Endothelial cell of umbilical vein (primary cell): ENCODE results near the gene TMEM170A. TPM values are rescaled to one million over a fixed set of nuclear protein-coding genes. Genes with fewer than 3 reads are reported as not detected.

Experiments
- BruUV-seq: library from RNA; stranded (reverse); fragments of 400-500 nt; replicated peaks from 2 replicates; lab custom pipeline; 2021; lab: Mats Ljungman, UMichigan
- CTCF ChIA-PET: fragments of 300-600, 350-600 bp; sonication (Branson Sonifier 250); formaldehyde crosslinking; loops from one replicate; lab custom pipeline; 2021; ENCODE audit warnings: antibody characterized with exemption, inconsistent platforms; lab: Charles Lee
- POLR2A ChIA-PET: fragments of 300-600, 350-600 bp; sonication (Branson Sonifier 250); formaldehyde crosslinking; loops from one replicate; lab custom pipeline; 2021; ENCODE audit warnings: antibody characterized with exemption, inconsistent platforms; lab: Charles Lee
- DNase-seq: peaks from one replicate; pipeline ENCODE4 v3.0.0-alpha.2; 2011; ENCODE audit warnings: low read depth, low spot score
- FAIRE-seq: peaks from 2 replicates; lab custom pipeline; 2011; peaks lifted over from hg19 to GRCh38; lab: Jason Lieb, UNC
- H2AFZ ChIP-seq: 2 replicates; pipeline ENCODE4 v1.6.0; 2012; ENCODE audit warnings: low read depth, low read length, control low read depth, inconsistent platforms
- H3K27ac ChIP-seq: 2 replicates; pipeline ENCODE4 v1.5.1; 2011; ENCODE audit warnings: low read depth, mild to moderate bottlenecking, control low read depth, low read length, moderate library complexity; ENCODE audit not compliant: insufficient read depth
- H3K27me3 ChIP-seq, 2 experiments: 2 replicates each; pipeline versions ENCODE4 v1.6.0 to v1.6.1; 2011; ENCODE audit warnings: low read length in 2 of 2, mixed read lengths in 1 of 2; ENCODE audit not compliant: control insufficient read depth in 2 of 2, insufficient read depth in 2 of 2
- H3K36me3 ChIP-seq, 2 experiments: 2 replicates in 1 of 2; 3 replicates in 1 of 2; pipeline ENCODE4 v1.5.1; 2011; ENCODE audit warnings: low read length in 2 of 2, mild to moderate bottlenecking in 1 of 2, moderate library complexity in 1 of 2; ENCODE audit not compliant: control insufficient read depth in 2 of 2, insufficient read depth in 2 of 2; ENCODE audit errors: extremely low read depth in 1 of 2
- H3K4me1 ChIP-seq: 3 replicates; pipeline ENCODE4 v1.5.1; 2011; ENCODE audit warnings: mild to moderate bottlenecking, low read length; ENCODE audit not compliant: control insufficient read depth, insufficient read depth; ENCODE audit errors: extremely low read depth
- H3K4me2 ChIP-seq: 2 replicates; pipeline ENCODE4 v1.6.1; 2011; ENCODE audit warnings: low read length, control low read depth, mixed read lengths; ENCODE audit not compliant: insufficient read depth
- H3K4me3 ChIP-seq, 3 experiments: fragments of 200-600 bp in 1 of 3; sonication (generic), shearing (Covaris generic) in 1 of 3; replicated peaks in 1 of 3; 2 replicates each; pipeline ENCODE4 v1.5.1; 2011 to 2016; ENCODE audit warnings: control low read depth in 3 of 3, low read length in 3 of 3, mild to moderate bottlenecking in 2 of 3, inconsistent platforms in 1 of 3, low read depth in 1 of 3, moderate library complexity in 1 of 3; ENCODE audit not compliant: insufficient read depth in 1 of 3
- H3K79me2 ChIP-seq: 2 replicates; pipeline ENCODE4 v1.6.0; 2012; ENCODE audit warnings: low read length, inconsistent platforms; ENCODE audit not compliant: control insufficient read depth, insufficient read depth
- H3K9ac ChIP-seq: replicated peaks from 2 replicates; pipeline ENCODE3; 2011; ENCODE audit warnings: low read length, control low read depth; ENCODE audit not compliant: insufficient read depth; ENCODE audit errors: extremely low read depth
- H3K9me1 ChIP-seq: replicated peaks from 3 replicates; pipeline ENCODE4 v1.6.0; 2011; ENCODE audit warnings: mild to moderate bottlenecking, low read length; ENCODE audit not compliant: control insufficient read depth, insufficient read depth; ENCODE audit errors: extremely low read depth
- H3K9me3 ChIP-seq: replicated peaks from 2 replicates; pipeline ENCODE4 v1.5.1; 2012; ENCODE audit warnings: low read length, inconsistent platforms; ENCODE audit not compliant: control insufficient read depth, insufficient read depth
- H4K20me1 ChIP-seq: replicated peaks from 2 replicates; pipeline ENCODE3; 2011; ENCODE audit warnings: mild to moderate bottlenecking, low read length; ENCODE audit not compliant: control insufficient read depth, insufficient read depth; ENCODE audit errors: extremely low read depth
- EZH2 ChIP-seq: IDR thresholded peaks from 2 replicates; pipeline ENCODE4 v1.6.1; 2012; ENCODE audit warnings: borderline replicate concordance, low read depth, mild to moderate bottlenecking, moderate library complexity, low read length, inconsistent platforms; ENCODE audit not compliant: severe bottlenecking
- FOS ChIP-seq: IDR thresholded peaks from 2 replicates; pipeline ENCODE4 v1.6.1; 2011; ENCODE audit warnings: mild to moderate bottlenecking, low read length, moderate library complexity, borderline replicate concordance; ENCODE audit not compliant: insufficient read depth
- GATA2 ChIP-seq: IDR thresholded peaks from 2 replicates; pipeline ENCODE4 v1.7.0; 2011; ENCODE audit warnings: low read depth, mild to moderate bottlenecking, moderate library complexity, mixed read lengths, low read length; ENCODE audit not compliant: insufficient read length, insufficient read depth
- JUN ChIP-seq: IDR thresholded peaks from 2 replicates; pipeline ENCODE4 v1.6.1; 2011; ENCODE audit warnings: borderline replicate concordance, low read depth; ENCODE audit not compliant: insufficient read length, insufficient read depth
- MYC ChIP-seq: IDR thresholded peaks from one replicate; pipeline ENCODE4 v1.6.1; 2011; ENCODE audit warnings: mild to moderate bottlenecking, low read depth, low read length
- POLR2A ChIP-seq: IDR thresholded peaks from 2 replicates; pipeline ENCODE4 v1.6.1; 2012; ENCODE audit warnings: low read depth, mild to moderate bottlenecking, control low read depth, low read length
- POLR2AphosphoS5 ChIP-seq: IDR thresholded peaks from 2 replicates; pipeline ENCODE4 v1.6.1; 2012; ENCODE audit warnings: low read depth, mild to moderate bottlenecking, control low read depth, low read length, moderate library complexity; ENCODE audit not compliant: insufficient read depth
- dilution Hi-C: fragments of 300-500 bp; cut with MboI; formaldehyde crosslinking; loops from one replicate; pipeline ENCODE4 v1.15.0; 2019; ENCODE audit warnings: low sequenced_read_pairs; ENCODE audit not compliant: extremely low pct_ligation_motif_present
- intact Hi-C: fragments of 100-400 bp; cut with micrococcal nuclease; formaldehyde crosslinking; loops from one replicate; pipeline ENCODE4 v1.10.0; 2022
- polyA plus RNA-seq, 4 experiments: library from polyadenylated mRNA; depleted of rRNA in 3 of 4; stranded (reverse) in 3 of 4; unstranded in 1 of 4; fragments of >200 nt; gene quantifications; 2 replicates each; pipeline versions ENCODE4 v1.2.1 to v1.2.3, GENCODE V29; 2011 to 2012; ENCODE audit warnings: missing spikeins in 1 of 4
- total RNA-seq: library from RNA; stranded (reverse); gene quantifications from 2 replicates; pipeline ENCODE4 v1.2.3, GENCODE V29; 2021
- TF ChIP-seq, protein P1 (sequence below): IDR thresholded peaks from 2 replicates; pipeline ENCODE4 v1.6.1; 2011; ENCODE audit not compliant: insufficient read depth, insufficient read length
- TF ChIP-seq, protein P2 (sequence below), 2 donors: IDR thresholded peaks; 1 replicate in 1 of 2; 2 replicates in 1 of 2; pipeline ENCODE4 v1.5.1; 2011; ENCODE audit warnings: low read length in 2 of 2, mild to moderate bottlenecking in 2 of 2, moderate library complexity in 2 of 2, control low read depth in 1 of 2, inconsistent platforms in 1 of 2, low read depth in 1 of 2; ENCODE audit not compliant: insufficient read depth in 1 of 2; ENCODE audit errors: extremely low read depth in 1 of 2

The TMEM170A gene
- total and polyA plus RNA-seq, 2 donors (not counting 3 experiments of a cell fraction or from before 2014, with no cell fraction given): 12.9 to 22.2 TPM

DNA sequence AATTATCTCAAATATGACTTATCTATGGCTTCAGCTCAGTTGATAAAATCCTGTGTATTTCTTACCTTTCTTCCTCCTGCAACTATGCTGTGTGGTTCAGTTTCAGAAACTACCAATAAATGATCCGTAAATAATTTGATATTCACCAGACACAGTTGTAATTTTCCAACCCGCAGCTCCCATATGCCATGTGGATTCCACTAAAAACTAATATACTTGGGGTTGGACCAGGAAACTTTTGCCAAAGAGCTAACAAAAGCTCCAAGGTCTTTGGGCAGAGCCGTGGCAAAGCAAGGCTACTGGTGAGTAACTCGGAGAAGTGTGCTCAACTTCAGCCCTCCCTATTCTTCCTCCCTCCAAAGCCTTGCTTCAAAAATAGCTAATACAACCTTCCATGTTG lies 33.1 kb upstream of the TMEM170A start:
- H3K9ac ChIP-seq: no peak overlapping the region
- POLR2A ChIA-PET: no interaction called here
- H3K4me1 ChIP-seq: peaks cover 7% of the 10 kb centered on the region
- CTCF ChIA-PET: interaction anchor here (0.8 to 1.6 kb wide), 7 partner anchors 11 to 126 kb away, joined by 3 read pairs; partner anchors contain the start of gene ADAT1
- TF ChIP-seq POLR2A (no peak), EZH2 (no peak), MYC (no peak), GATA2 (no peak)
- intact Hi-C loops: no loop called here
- no peaks in the 10 kb centered on the region for H3K9me3 ChIP-seq
- no peaks in the 10 kb centered on the region for H3K9me1 ChIP-seq
- peaks cover 5 to 8% of the 10 kb centered on the region in 2 experiments for H3K27me3 ChIP-seq
- no peak overlapping the region for H3K4me2 ChIP-seq
- no peak overlapping the region for H3K4me3 ChIP-seq
- dilution Hi-C loops: no loop called here
- H3K27ac ChIP-seq: no peak overlapping the region
- no peaks in the 10 kb centered on the region for H3K36me3 ChIP-seq
- no peak overlapping the region for H2AFZ ChIP-seq
- H4K20me1 ChIP-seq: no peaks in the 10 kb centered on the region
- H3K79me2 ChIP-seq: no peaks in the 10 kb centered on the region
- BruUV-seq: no TSS peak
- no peak for DNase-seq
- FAIRE-seq: no peak

DNA sequence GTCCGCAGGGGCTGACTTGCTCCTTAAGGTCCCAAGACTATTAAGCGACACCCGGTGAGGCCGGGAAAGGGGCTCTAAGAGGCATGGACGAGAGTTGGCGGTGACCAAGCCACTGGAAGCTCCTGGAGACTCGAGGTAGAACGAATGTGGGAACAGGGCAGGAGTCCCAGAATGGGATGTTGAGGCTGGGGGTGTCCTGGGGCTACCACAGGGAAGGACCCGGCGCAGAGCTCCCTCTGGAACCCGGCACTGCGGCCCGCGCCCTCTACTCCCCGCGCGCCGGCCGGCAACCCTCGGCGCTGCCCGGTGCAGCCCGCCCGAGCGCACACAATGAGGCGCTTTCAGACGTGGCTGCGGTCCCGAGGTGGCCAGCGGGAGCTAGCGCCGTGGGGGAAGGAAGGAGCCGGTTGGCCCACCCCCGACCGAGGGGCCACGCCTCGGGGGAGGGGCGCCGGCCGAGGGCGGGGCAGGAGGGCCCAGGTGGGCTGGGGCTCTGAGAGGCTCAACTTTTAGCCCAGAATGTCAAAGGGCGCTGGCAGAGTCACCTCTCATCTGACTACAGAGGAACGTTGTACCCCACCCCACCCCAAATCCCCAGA lies 30.7 kb upstream of the TMEM170A start, which contains the start of gene CHST6:
Gene CHST6, minus strand, starts transcription at position 366 of the 599 bp plus-strand sequence. CDS start 15,613 bp downstream, outside the sequence.
- peaks cover 5 to 8% of the 10 kb centered on the region in 2 experiments for H3K27me3 ChIP-seq
- no peak within 1 kb of the TSS for H3K27ac ChIP-seq
- H3K9me1 ChIP-seq: no peaks in the 10 kb centered on the region
- BruUV-seq: no TSS peak
- POLR2A ChIA-PET: interaction anchor here (1.2 to 1.4 kb wide), 2 partner anchors 22 to 128 kb away, joined by 3 to 13 read pairs; partner anchors contain the start of gene ADAT1
- no peaks in the 10 kb centered on the region for H3K36me3 ChIP-seq
- peak within 1 kb of the TSS; percentile 83 for H3K4me2 ChIP-seq
- no peak within 1 kb of the TSS for H3K9ac ChIP-seq
- peak within 1 kb of the TSS; percentile 96 for H2AFZ ChIP-seq
- CTCF ChIA-PET: interaction anchor here (0.8 to 2.1 kb wide), 7 partner anchors 16 to 296 kb away, joined by 3 to 14 read pairs (median 3); partner anchors contain the start of gene TMEM170A
- dilution Hi-C loops (no loop called here), intact Hi-C loops (no loop called here)
- FAIRE-seq (no peak), DNase-seq (peak; percentile 27)
- H3K79me2 ChIP-seq: no peaks in the 10 kb centered on the region
- H3K4me3 ChIP-seq: peak within 1 kb of the TSS; percentile 11 to 64 (median 37)
- H3K9me3 ChIP-seq: no peaks in the 10 kb centered on the region
- TF ChIP-seq, protein P1, sequence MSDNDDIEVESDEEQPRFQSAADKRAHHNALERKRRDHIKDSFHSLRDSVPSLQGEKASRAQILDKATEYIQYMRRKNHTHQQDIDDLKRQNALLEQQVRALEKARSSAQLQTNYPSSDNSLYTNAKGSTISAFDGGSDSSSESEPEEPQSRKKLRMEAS: no peak
- TF ChIP-seq GATA2 (no peak), MYC (no peak), POLR2AphosphoS5 (no peak), POLR2A (no peak), EZH2 (no peak), FOS (no peak), JUN (no peak)
- TF ChIP-seq, protein P2, sequence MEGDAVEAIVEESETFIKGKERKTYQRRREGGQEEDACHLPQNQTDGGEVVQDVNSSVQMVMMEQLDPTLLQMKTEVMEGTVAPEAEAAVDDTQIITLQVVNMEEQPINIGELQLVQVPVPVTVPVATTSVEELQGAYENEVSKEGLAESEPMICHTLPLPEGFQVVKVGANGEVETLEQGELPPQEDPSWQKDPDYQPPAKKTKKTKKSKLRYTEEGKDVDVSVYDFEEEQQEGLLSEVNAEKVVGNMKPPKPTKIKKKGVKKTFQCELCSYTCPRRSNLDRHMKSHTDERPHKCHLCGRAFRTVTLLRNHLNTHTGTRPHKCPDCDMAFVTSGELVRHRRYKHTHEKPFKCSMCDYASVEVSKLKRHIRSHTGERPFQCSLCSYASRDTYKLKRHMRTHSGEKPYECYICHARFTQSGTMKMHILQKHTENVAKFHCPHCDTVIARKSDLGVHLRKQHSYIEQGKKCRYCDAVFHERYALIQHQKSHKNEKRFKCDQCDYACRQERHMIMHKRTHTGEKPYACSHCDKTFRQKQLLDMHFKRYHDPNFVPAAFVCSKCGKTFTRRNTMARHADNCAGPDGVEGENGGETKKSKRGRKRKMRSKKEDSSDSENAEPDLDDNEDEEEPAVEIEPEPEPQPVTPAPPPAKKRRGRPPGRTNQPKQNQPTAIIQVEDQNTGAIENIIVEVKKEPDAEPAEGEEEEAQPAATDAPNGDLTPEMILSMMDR (IDR thresholded peaks at IDR 0.05; ENCODE audit: extremely low read depth in 1 of 2, insufficient read depth in 1 of 2, low read depth in 1 of 2, low read length in 2 of 2): no peak
- peaks cover 2% of the 10 kb centered on the region for H4K20me1 ChIP-seq
- peaks cover 7% of the 10 kb centered on the region for H3K4me1 ChIP-seq
